PFSK-1 (cell line): ENCODE data around the gene CACNB2.

Source experiments
- POLR2AphosphoS5 ChIP-seq: IDR thresholded peaks from 2 replicates; pipeline ENCODE4 v1.6.1; 2012; ENCODE audit warnings: low read depth, mild to moderate bottlenecking, control low read depth, low read length, moderate library complexity
- SIN3A ChIP-seq: IDR thresholded peaks from 2 replicates; pipeline ENCODE4 v1.6.1; 2012; ENCODE audit warnings: mild to moderate bottlenecking, low read length, moderate library complexity, borderline replicate concordance; ENCODE audit not compliant: insufficient read depth

DNA sequence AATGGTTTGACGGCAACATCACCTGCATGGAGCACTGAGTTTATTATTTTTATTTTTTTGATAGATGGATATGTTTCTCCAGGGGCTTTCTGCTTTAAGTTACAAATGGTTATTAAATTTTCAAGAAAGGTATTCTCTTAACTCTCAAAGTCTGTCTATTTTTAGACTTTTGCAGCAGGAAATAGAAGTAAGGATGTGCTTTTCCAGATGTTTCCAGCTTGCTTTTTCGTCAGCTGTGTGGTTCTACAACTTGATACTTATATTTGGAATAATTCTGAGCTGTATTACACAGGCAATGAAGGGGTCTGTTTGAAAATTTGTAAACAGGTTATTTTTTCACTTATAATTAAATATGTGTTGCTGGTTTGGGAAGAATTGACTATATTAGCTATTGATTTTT is 69.0 kb downstream of the CACNB2 start:
- TF ChIP-seq POLR2AphosphoS5 (no peak), SIN3A (no peak)
